SK-N-SH treated with all-trans-retinoic acid at 6 μM for 48 hours (cell line): ENCODE measurements around the gene SNRPF.
A peak's percentile ranks its signal among the peaks of the same experiment; 100 is the strongest.

Experiments used
- ATAC-seq: fragments of 200-7000 bp; cut with Tn5 transposase; 3 replicates; pipeline ENCODE4 v1.9.1; 2020; ENCODE audit warnings: mild to moderate bottlenecking, moderate library complexity
- ARNTL ChIP-seq: fragments of 450-650 bp; formaldehyde crosslinking; IDR thresholded peaks from 2 replicates; pipeline ENCODE4 v1.5.0; 2020; ENCODE audit warnings: low read depth, mild to moderate bottlenecking, moderate library complexity, borderline replicate concordance
- CSDC2 ChIP-seq: fragments of 250-450 bp; sonication (Bioruptor Pico); IDR thresholded peaks from 2 replicates; pipeline ENCODE4 v1.5.0; 2020; ENCODE audit warnings: mild to moderate bottlenecking, moderate library complexity
- ESRRG ChIP-seq: fragments of 250-450 bp; sonication (Bioruptor Pico); IDR thresholded peaks from 2 replicates; pipeline ENCODE4 v1.6.1; 2021; ENCODE audit warnings: mild to moderate bottlenecking
- GLIS3 ChIP-seq: fragments of 250-450 bp; sonication (Bioruptor Pico); IDR thresholded peaks from 2 replicates; pipeline ENCODE4 v1.5.0; 2020; ENCODE audit warnings: mild to moderate bottlenecking, moderate library complexity
- OSR1 ChIP-seq: fragments of 250-450 bp; sonication (Bioruptor Pico); IDR thresholded peaks from 2 replicates; pipeline ENCODE4 v1.8.0; 2022; ENCODE audit warnings: moderate library complexity, mild to moderate bottlenecking, inconsistent platforms
- PPARA ChIP-seq: fragments of 250-450 bp; sonication (Bioruptor Pico); IDR thresholded peaks from 2 replicates; pipeline ENCODE4 v1.5.0; 2020; ENCODE audit warnings: mild to moderate bottlenecking, borderline replicate concordance
- RARB ChIP-seq: fragments of 250-450 bp; sonication (Bioruptor Pico); IDR thresholded peaks from 2 replicates; pipeline ENCODE4 v1.8.0; 2021; ENCODE audit warnings: mild to moderate bottlenecking, moderate library complexity
- SNAI2 ChIP-seq: fragments of 250-450 bp; sonication (Bioruptor Pico); IDR thresholded peaks from 2 replicates; pipeline ENCODE4 v1.5.0; 2020; ENCODE audit warnings: mild to moderate bottlenecking, moderate library complexity
- TCF4 ChIP-seq: fragments of 250-450 bp; sonication (Bioruptor Pico); IDR thresholded peaks from 2 replicates; pipeline ENCODE4 v1.8.0; 2021; ENCODE audit warnings: mild to moderate bottlenecking, moderate library complexity, borderline replicate concordance
- TOX ChIP-seq: fragments of 250-450 bp; sonication (Bioruptor Pico); IDR thresholded peaks from 2 replicates; pipeline ENCODE4 v1.8.0; 2021; ENCODE audit warnings: mild to moderate bottlenecking, moderate library complexity, borderline replicate concordance
- ZC3H10 ChIP-seq: fragments of 250-450 bp; sonication (Bioruptor Pico); IDR thresholded peaks from 2 replicates; pipeline ENCODE4 v1.5.1; 2021; ENCODE audit warnings: mild to moderate bottlenecking, moderate library complexity
- ZFP3 ChIP-seq: fragments of 250-450 bp; sonication (Bioruptor Pico); IDR thresholded peaks from 2 replicates; pipeline ENCODE4 v1.5.0; 2020; ENCODE audit warnings: mild to moderate bottlenecking, moderate library complexity
- ZFP30 ChIP-seq: fragments of 450-650 bp; formaldehyde crosslinking; IDR thresholded peaks from 2 replicates; pipeline ENCODE4 v1.5.0; 2022; ENCODE audit warnings: mild to moderate bottlenecking, moderate library complexity
- ZNF565 ChIP-seq: fragments of 450-650 bp; formaldehyde crosslinking; conservative IDR thresholded peaks from 2 replicates; pipeline ENCODE4 v1.5.0; 2020; ENCODE audit warnings: low read depth, mild to moderate bottlenecking, moderate library complexity
- ZNF70 ChIP-seq: fragments of 450-650 bp; formaldehyde crosslinking; IDR thresholded peaks from 2 replicates; pipeline ENCODE4 v1.5.0; 2020; ENCODE audit warnings: mild to moderate bottlenecking, moderate library complexity
- ZNF8 ChIP-seq: fragments of 450-650 bp; formaldehyde crosslinking; IDR thresholded peaks from 2 replicates; pipeline ENCODE4 v1.5.0; 2020; ENCODE audit warnings: mild to moderate bottlenecking, moderate library complexity
- TF ChIP-seq, protein P1 (sequence below): fragments of 250-450 bp; sonication (Bioruptor Pico); IDR thresholded peaks from 2 replicates; pipeline ENCODE4 v1.8.0; 2020; ENCODE audit warnings: mild to moderate bottlenecking, moderate library complexity, borderline replicate concordance
- TF ChIP-seq, protein P2 (sequence below): fragments of 250-450 bp; sonication (Bioruptor Pico); IDR thresholded peaks from 2 replicates; pipeline ENCODE4 v1.5.0; 2020; ENCODE audit warnings: mild to moderate bottlenecking, moderate library complexity
- TF ChIP-seq, protein P3 (sequence below): fragments of 250-450 bp; sonication (Bioruptor Pico); IDR thresholded peaks from 2 replicates; pipeline ENCODE4 v1.8.0; 2021; ENCODE audit warnings: low read depth, mild to moderate bottlenecking, moderate library complexity, borderline replicate concordance
- TF ChIP-seq, protein P4 (sequence below): fragments of 250-450 bp; sonication (Bioruptor Pico); IDR thresholded peaks from 2 replicates; pipeline ENCODE4 v1.5.1; 2021; ENCODE audit warnings: mild to moderate bottlenecking, moderate library complexity
- TF ChIP-seq, protein P5 (sequence below): fragments of 250-450 bp; sonication (Bioruptor Pico); IDR thresholded peaks from 2 replicates; pipeline ENCODE4 v1.5.1; 2020; ENCODE audit warnings: low read depth, mild to moderate bottlenecking, moderate library complexity

The SNRPF gene

DNA sequence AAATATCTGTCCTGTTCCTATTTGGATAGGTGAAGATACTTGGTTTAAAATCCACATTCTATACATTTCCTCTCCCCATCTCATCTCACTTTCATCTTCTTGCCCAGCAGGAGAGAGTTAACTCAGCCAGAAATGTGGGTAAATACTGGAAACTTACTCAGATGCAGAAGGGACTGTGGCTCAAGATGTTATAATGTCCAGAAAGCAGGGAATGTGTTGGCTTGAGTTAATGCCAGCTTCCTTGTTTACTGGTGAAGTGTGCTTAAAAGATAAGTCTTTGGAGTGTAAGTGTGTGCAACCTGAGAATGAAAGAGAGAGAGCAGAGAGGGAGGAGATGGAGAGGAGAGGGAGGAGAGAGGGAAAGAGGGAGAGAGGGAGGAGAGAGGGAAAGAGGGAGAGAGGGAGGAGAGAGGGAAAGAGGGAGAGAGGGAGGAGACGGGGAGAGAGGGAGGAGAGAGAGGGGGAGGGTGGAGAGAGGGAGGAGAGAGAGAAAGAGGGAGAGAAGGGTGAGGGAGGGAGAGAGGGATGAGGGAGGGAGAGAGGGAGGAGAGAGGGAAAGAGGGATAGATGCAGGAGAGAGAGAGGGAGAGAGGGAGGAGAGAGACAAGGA lies 22.0 kb upstream of the SNRPF start:
- peak; percentile 64 for ATAC-seq
- TF ChIP-seq, protein P1, sequence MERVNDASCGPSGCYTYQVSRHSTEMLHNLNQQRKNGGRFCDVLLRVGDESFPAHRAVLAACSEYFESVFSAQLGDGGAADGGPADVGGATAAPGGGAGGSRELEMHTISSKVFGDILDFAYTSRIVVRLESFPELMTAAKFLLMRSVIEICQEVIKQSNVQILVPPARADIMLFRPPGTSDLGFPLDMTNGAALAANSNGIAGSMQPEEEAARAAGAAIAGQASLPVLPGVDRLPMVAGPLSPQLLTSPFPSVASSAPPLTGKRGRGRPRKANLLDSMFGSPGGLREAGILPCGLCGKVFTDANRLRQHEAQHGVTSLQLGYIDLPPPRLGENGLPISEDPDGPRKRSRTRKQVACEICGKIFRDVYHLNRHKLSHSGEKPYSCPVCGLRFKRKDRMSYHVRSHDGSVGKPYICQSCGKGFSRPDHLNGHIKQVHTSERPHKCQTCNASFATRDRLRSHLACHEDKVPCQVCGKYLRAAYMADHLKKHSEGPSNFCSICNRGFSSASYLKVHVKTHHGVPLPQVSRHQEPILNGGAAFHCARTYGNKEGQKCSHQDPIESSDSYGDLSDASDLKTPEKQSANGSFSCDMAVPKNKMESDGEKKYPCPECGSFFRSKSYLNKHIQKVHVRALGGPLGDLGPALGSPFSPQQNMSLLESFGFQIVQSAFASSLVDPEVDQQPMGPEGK = no peak
- TF ChIP-seq, protein P2, sequence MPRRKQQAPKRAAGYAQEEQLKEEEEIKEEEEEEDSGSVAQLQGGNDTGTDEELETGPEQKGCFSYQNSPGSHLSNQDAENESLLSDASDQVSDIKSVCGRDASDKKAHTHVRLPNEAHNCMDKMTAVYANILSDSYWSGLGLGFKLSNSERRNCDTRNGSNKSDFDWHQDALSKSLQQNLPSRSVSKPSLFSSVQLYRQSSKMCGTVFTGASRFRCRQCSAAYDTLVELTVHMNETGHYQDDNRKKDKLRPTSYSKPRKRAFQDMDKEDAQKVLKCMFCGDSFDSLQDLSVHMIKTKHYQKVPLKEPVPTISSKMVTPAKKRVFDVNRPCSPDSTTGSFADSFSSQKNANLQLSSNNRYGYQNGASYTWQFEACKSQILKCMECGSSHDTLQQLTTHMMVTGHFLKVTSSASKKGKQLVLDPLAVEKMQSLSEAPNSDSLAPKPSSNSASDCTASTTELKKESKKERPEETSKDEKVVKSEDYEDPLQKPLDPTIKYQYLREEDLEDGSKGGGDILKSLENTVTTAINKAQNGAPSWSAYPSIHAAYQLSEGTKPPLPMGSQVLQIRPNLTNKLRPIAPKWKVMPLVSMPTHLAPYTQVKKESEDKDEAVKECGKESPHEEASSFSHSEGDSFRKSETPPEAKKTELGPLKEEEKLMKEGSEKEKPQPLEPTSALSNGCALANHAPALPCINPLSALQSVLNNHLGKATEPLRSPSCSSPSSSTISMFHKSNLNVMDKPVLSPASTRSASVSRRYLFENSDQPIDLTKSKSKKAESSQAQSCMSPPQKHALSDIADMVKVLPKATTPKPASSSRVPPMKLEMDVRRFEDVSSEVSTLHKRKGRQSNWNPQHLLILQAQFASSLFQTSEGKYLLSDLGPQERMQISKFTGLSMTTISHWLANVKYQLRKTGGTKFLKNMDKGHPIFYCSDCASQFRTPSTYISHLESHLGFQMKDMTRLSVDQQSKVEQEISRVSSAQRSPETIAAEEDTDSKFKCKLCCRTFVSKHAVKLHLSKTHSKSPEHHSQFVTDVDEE (CRISPR knock-in tag) = no peak
- no peak for TF ChIP-seq SNAI2 (CRISPR knock-in tag)
- TF ChIP-seq TOX = no peak
- TF ChIP-seq ZC3H10 = no peak
- TF ChIP-seq, protein P3, sequence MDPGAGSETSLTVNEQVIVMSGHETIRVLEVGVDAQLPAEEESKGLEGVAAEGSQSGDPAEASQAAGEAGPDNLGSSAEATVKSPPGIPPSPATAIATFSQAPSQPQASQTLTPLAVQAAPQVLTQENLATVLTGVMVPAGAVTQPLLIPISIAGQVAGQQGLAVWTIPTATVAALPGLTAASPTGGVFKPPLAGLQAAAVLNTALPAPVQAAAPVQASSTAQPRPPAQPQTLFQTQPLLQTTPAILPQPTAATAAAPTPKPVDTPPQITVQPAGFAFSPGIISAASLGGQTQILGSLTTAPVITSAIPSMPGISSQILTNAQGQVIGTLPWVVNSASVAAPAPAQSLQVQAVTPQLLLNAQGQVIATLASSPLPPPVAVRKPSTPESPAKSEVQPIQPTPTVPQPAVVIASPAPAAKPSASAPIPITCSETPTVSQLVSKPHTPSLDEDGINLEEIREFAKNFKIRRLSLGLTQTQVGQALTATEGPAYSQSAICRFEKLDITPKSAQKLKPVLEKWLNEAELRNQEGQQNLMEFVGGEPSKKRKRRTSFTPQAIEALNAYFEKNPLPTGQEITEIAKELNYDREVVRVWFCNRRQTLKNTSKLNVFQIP (CRISPR knock-in tag) = no peak
- no peak for TF ChIP-seq ZFP30
- no peak for TF ChIP-seq ARNTL (CRISPR knock-in tag)
- TF ChIP-seq, protein P4, sequence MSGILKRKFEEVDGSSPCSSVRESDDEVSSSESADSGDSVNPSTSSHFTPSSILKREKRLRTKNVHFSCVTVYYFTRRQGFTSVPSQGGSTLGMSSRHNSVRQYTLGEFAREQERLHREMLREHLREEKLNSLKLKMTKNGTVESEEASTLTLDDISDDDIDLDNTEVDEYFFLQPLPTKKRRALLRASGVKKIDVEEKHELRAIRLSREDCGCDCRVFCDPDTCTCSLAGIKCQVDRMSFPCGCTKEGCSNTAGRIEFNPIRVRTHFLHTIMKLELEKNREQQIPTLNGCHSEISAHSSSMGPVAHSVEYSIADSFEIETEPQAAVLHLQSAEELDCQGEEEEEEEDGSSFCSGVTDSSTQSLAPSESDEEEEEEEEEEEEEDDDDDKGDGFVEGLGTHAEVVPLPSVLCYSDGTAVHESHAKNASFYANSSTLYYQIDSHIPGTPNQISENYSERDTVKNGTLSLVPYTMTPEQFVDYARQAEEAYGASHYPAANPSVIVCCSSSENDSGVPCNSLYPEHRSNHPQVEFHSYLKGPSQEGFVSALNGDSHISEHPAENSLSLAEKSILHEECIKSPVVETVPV (CRISPR knock-in tag) = no peak
- no peak for TF ChIP-seq TCF4
- TF ChIP-seq ZFP3 = no peak
- no peak for TF ChIP-seq PPARA (CRISPR knock-in tag)
- no peak for TF ChIP-seq ZNF8
- TF ChIP-seq, protein P5, sequence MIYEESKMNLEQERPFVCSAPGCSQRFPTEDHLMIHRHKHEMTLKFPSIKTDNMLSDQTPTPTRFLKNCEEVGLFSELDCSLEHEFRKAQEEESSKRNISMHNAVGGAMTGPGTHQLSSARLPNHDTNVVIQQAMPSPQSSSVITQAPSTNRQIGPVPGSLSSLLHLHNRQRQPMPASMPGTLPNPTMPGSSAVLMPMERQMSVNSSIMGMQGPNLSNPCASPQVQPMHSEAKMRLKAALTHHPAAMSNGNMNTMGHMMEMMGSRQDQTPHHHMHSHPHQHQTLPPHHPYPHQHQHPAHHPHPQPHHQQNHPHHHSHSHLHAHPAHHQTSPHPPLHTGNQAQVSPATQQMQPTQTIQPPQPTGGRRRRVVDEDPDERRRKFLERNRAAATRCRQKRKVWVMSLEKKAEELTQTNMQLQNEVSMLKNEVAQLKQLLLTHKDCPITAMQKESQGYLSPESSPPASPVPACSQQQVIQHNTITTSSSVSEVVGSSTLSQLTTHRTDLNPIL (CRISPR knock-in tag) = no peak

DNA sequence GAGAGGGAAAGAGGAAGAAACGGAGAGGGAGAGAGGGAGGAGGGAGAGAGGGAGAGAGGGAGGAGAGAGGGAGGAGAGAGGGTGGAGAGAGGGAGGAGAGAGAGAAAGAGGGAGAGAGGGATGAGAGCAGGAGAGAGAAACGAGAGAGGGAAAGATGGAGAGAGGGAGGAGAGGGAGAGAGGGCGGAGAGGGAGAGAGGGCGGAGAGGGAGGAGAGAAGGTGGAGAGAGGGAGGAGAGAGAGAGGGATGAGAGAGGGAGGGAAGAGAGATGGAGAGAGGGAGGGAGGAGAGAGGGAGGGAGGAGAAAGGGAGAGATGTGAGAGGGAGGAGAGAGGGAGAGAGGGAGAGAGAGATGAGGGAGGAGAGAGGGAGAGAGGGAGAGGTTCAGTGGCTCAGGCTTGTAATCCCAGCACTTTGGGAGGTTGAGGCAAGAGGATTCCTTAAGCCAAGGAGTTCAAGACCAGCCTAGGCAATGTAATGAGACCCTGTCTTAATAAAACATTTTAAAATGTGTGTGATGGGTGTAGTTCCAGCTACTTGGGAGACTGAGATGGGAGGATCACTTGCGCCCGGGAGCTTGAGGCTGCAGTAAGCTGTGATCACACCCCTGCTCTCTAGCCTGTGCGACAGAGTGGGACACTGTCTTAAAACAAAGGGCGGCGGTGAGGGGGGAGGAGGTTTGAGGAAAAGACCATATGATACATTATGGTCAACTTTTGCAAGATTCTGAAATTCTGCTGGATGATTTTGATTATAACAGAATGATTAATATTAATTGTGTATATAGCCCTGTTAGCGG lies 21.3 kb upstream of the SNRPF start:
- no peak; the same call in 2 of the 3 replicates for ATAC-seq

More for the DNA sequence above, 21.3 kb upstream of the SNRPF start:
- TF ChIP-seq ZC3H10 = no peak
- no peak for TF ChIP-seq ZNF70 (CRISPR knock-in tag)
- TF ChIP-seq, protein P4 (CRISPR knock-in tag) = no peak
- no peak for TF ChIP-seq ZNF8
- TF ChIP-seq, protein P3 (CRISPR knock-in tag) = no peak
- TF ChIP-seq, protein P1 = no peak
- no peak for TF ChIP-seq PPARA (CRISPR knock-in tag)
- no peak for TF ChIP-seq TOX
- TF ChIP-seq RARB (CRISPR knock-in tag) = no peak
- TF ChIP-seq ZFP30 = no peak
- TF ChIP-seq, protein P5 (CRISPR knock-in tag) = no peak
- TF ChIP-seq GLIS3 = no peak
- TF ChIP-seq ARNTL (CRISPR knock-in tag) = no peak
- TF ChIP-seq OSR1 = no peak
- TF ChIP-seq ZNF565 (CRISPR knock-in tag) = no peak
- TF ChIP-seq ESRRG (CRISPR knock-in tag) = no peak
- TF ChIP-seq CSDC2 (CRISPR knock-in tag) = no peak
